GM18868 (cell line): ENCODE data around the gene SCAF4.
"Not testable (repeated sequence)": the region's sequence is repeated elsewhere in the genome, so short reads cannot be mapped to it uniquely, and the experiment has no call there.

ENCODE experiments used
- ATAC-seq: cut with Tn5 transposase; IDR thresholded peaks from one replicate; pipeline ENCODE4 v1.9.1; 2021; ENCODE audit warnings: mild to moderate bottlenecking, moderate library complexity; ENCODE audit not compliant: unreplicated experiment

SCAF4 gene

GRCh38 chr21:31675960-31676359 lies 56.0 kb downstream of the SCAF4 start:
- ATAC-seq: no peak

DNA sequence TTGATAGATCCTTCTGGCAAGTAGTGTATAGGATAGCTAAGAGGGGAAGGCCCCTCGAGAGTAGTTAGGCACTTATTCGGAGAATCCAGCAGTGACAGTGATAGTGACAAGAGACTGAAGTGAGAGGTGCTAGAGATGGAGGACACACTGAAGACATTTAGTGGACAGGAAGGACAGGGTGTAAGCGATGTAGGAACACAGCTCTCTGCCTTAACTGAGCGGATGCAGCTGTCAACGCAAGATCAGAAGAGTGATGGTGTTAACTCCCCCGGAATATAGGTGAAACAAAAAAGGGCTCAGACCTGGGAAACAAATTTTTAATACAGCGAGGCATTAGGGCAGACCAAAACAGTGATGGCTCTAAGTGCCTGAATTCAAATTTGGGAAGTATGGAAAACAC lies 56.6 kb downstream of the SCAF4 start:
- ATAC-seq: no peak

DNA sequence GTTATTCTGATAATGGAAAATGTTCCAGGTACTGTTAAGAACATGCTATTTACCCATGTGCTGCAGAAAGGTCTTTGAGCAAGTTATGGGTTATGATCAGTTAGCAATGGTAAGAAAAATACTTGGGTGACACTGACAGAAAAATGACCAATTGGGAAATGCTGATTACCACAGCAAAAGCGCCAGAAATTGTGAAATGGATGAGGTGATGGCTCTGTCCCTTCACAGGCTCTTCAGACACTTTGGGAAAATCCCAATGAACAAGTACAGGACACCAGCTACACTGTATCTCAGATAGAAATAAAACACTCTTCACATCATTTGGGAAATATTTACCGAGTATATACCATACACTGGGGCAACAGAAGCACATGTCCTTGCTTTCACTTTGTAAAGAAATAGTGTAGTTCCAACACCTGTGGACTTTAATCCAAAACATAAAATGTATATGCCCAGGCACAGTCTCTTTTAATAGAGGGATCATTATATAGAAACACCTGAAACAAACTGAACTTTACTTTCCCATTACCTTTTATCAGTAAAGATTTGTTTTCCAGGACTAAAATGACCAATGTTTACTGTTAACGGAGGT lies 58.5 kb downstream of the SCAF4 start:
- no peak for ATAC-seq

- ATAC-seq: no peak
Observed at GRCh38 chr21:31671931-31672330, 60.0 kb downstream of the SCAF4 start.

DNA sequence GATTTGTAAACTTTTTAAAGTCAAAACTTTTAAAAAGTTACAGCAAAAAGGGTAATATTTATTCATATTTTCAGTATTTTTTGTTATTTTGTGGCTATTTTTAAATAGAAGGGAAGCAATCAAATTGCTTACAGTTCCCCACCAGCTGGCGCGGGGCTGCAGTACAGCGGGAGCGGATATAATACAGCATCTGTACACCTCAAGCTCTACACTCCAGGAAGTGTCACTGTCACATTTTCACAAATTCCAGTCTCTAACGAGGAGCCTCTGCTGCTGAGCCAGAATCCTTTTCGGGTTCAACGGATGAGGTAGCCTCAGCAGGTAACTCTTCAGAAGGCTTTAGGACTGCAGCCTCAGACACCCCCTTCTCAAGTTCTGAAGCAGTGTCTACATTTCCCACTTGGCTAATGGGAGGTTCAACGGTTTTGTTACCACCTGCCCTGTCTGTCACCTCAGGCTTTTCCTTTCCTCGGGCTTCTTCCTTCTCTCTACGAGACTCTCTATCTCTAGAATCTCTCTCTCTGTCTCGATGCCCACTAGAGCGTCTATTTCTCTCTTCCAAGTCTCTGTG lies 60.7 kb downstream of the SCAF4 start:
- no peak for ATAC-seq

DNA sequence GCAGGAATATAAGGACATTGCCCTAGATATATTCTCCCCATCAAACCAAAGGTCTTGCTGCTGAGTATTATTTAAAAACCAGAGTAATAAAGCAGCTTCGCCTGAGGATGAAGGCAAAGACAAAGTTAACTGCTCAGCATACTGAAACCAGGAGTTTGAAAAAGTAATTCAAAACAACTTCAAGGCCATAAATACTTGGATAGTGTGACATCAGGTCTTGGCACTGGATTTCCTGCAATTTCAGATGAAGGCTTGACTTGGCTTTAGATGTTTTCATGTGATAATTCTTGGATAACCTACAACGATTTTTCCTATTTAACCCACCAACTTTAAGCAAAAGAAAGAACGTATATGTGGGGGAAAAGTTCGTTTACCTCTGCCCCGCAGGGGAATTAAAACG lies 61.8 kb downstream of the SCAF4 start:
- ATAC-seq: no peak

DNA sequence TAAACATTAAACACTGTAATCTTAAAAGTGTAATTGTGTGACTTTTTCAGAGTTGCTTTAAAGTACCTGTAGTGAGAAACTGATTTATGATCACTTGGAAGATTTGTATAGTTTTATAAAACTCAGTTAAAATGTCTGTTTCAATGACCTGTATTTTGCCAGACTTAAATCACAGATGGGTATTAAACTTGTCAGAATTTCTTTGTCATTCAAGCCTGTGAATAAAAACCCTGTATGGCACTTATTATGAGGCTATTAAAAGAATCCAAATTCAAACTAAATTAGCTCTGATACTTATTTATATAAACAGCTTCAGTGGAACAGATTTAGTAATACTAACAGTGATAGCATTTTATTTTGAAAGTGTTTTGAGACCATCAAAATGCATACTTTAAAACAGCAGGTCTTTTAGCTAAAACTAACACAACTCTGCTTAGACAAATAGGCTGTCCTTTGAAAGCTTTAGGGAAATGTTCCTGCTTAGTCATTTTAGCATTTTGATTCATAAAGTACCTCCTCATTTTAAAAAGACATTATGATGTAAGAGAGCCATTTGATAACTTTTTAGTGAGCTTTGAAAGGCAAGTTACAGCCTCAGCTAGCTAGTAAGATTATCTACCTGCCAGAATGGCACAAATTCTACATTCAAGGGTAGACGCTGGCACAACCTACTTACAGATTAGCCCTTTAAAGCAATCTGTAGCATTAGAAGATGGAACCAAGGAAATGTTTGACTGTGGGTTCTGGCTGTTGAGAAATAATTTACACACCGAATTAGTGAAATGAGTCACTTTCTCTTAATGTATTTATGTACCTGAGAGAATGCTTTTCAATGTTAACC lies 63.0 kb downstream of the SCAF4 start:
- ATAC-seq: peak; percentile 69

DNA sequence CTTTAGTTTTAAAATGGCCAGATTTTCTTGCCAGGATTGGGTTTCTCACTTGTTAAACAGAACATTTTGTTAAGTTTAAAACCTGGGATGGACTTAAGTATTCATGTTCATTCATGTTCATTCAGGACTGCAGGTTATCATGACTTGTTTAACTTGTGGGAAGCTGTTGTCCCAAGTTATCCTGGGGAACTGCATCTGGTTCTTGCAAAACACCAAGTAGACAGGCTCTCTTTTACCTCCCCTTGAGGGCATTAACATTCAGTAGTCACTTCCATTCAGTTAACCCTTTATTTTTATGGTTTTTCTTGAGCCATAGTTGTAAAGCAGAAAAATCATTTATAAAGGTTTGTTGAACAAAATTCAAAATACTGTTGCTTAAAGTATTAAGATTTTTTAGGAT lies 64.3 kb downstream of the SCAF4 start:
- no peak for ATAC-seq

DNA sequence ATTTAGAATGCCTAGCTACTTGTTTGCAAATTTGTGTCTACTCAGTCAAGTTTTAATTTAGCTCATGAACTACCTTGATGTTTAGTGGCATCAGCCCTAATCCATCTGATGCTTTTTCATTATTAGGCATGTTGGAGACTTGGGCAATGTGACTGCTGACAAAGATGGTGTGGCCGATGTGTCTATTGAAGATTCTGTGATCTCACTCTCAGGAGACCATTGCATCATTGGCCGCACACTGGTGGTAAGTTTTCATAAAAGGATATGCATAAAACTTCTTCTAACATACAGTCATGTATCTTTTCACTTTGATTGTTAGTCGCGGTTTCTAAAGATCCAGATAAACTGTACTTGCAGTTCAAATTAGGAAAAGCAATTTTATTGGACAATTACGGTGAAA lies 64.8 kb downstream of the SCAF4 start:
- no peak for ATAC-seq

DNA sequence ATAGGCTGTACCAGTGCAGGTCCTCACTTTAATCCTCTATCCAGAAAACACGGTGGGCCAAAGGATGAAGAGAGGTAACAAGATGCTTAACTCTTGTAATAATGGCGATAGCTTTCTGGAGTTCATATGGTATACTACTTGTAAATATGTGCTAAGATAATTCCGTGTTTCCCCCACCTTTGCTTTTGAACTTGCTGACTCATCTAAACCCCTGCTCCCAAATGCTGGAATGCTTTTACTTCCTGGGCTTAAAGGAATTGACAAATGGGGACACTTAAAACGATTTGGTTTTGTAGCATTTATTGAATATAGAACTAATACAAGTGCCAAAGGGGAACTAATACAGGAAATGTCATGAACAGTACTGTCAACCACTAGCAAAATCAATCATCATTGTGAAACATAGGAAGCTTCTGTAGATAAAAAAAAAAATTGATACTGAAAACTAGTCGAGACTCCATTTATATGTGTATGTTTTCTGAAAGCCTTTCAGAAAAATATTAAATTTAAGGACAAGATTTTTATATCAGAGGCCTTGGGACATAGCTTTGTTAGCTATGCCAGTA lies 65.4 kb downstream of the SCAF4 start:
- ATAC-seq: no peak

- not testable (repeated sequence) for ATAC-seq
Observed at GRCh38 chr21:31665869-31666268, 66.0 kb downstream of the SCAF4 start.

- ATAC-seq: no peak
Observed at GRCh38 chr21:31665397-31665796, 66.5 kb downstream of the SCAF4 start.

- no peak for ATAC-seq
Observed at GRCh38 chr21:31663584-31664249, 68.2 kb downstream of the SCAF4 start.

- no peak for ATAC-seq
Observed at GRCh38 chr21:31660591-31660990, 71.3 kb downstream of the SCAF4 start.

DNA sequence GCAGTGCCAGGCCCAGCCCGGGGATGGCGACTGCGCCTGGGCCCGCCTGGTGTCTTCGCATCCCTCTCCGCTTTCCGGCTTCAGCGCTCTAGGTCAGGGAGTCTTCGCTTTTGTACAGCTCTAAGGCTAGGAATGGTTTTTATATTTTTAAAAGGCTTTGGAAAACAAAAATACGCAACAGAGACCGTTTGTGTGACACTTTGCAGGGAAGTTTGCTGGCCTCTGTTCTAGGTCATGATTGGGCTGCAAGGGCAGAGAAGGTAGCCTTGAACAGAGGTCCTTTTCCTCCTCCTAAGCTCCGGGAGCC lies 71.7 kb downstream of the SCAF4 start:
- peak; percentile 25 for ATAC-seq

DNA sequence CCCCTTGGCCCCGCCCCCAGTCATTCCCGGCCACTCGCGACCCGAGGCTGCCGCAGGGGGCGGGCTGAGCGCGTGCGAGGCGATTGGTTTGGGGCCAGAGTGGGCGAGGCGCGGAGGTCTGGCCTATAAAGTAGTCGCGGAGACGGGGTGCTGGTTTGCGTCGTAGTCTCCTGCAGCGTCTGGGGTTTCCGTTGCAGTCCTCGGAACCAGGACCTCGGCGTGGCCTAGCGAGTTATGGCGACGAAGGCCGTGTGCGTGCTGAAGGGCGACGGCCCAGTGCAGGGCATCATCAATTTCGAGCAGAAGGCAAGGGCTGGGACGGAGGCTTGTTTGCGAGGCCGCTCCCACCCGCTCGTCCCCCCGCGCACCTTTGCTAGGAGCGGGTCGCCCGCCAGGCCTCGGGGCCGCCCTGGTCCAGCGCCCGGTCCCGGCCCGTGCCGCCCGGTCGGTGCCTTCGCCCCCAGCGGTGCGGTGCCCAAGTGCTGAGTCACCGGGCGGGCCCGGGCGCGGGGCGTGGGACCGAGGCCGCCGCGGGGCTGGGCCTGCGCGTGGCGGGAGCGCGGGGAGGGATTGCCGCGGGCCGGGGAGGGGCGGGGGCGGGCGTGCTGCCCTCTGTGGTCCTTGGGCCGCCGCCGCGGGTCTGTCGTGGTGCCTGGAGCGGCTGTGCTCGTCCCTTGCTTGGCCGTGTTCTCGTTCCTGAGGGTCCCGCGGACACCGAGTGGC lies 72.2 kb downstream of the SCAF4 start, which contains the start of gene SOD1:
TSS of gene SOD1 (plus strand) at position 158 of the 723 bp plus-strand sequence. CDS start at position 235, 77 bp downstream.
- peak; percentile 96 for ATAC-seq

- peak; percentile 17 for ATAC-seq
Observed at GRCh38 chr21:31659286-31659535, 72.7 kb downstream of the SCAF4 start.

GRCh38 chr21:31658053-31658452 lies 73.9 kb downstream of the SCAF4 start:
- no peak for ATAC-seq

DNA sequence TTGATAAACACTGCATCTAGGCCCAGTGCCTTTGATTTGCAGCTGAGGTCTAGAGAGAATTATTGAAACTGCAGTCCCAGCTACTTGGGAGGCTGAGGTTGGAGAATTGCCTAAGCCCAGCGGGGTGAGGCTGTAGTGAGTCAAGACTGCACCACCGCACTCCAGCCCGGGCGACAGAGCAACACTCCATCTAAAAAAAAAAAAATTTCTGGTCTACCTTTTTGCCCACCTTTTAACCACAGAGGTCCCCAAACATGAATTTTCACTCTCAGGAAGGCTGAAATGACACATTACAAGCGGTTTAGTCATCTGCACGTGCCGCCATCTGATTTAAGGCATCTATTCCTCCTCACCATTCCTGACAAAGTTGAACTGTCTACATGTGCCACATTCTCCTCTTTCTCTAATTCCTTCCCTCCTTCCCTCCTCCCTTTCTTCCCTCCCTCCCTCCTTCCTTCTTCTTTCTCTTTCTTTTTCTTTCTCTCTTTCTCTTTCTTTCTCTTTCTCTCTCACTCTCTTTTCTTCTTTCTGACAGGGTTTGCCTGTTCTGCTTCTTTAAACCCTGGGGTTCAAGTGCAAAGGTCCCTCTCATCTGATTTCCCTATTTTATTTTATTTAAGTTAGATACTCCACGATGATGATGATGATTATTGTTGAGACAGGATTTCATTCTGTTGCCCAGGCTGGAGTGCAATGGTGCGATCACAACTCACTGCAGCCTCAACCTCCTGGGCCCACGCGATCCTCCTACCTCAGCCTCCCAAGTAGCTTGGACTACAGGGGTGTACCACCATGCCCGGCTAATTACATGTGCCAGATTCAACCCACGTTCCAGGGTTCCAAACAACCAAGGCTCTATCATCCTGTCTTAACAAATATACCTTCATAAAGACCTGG lies 75.5 kb downstream of the SCAF4 start:
- no peak for ATAC-seq
